Heart left ventricle (tissue), 13 donors: Measurements from ENCODE around the gene NT5C3B.

ENCODE experiments used
- CTCF ChIP-seq, 12 donors: fragments of 200-600 bp; sonication (generic) in 4 of 12; IDR thresholded peaks; one replicate each; pipeline versions ENCODE4 v1.5.0 to v1.8.0; 2018 to 2022; ENCODE audit warnings: antibody characterized with exemption in 12 of 12, mild to moderate bottlenecking in 5 of 12
- POLR2A ChIP-seq, 2 donors: fragments of 450-650 bp; IDR thresholded peaks; one replicate each; pipeline ENCODE4 v1.6.1; 2017; ENCODE audit warnings: antibody characterized with exemption in 2 of 2, mild to moderate bottlenecking in 2 of 2, moderate library complexity in 2 of 2
- donor health status: ischemic (EF 13 %, LVEDD 7.1; RV severe dilation, severe dysfunction).
- donor health status: DM: no; HTN: yes; CAD: no.
- donor health status: DM: no; HTN: no; CAD: no.
- donor health status: ischemic (EF 25% LVEDD 6.9; RV normal size, moderate dysfunction).
- donor health status: ischemic (EF 25% LVEDD 5.7; RV mildly dilated, moderate dysfunction).
- donor health status: ischemic (EF 35%, LVEDD 5.7; RV mildly dilated, moderate dysfunction).
- donor health status: nonischemic (EF 11% LVEDD 7.7; RV severe dilation, severe dysfunction).
- donor health status: DM: yes; HTN: yes; CAD: no.
- donor health status: PGD.
- donor health status: ischemic (EF 29% LVEDD 5.4; RV normal size, mild dysfunction).
- donor health status: nonischemic (EF 23%, LVEDD 6.1; RV moderate dilation, normal function).

GRCh38 chr17:41873559-41874292 lies 37.7 kb upstream of the NT5C3B start:
- TF ChIP-seq CTCF (IDR thresholded peaks at IDR 0.05) (no peak), POLR2A (IDR thresholded peaks at IDR 0.05) (no peak)
